Measurements from ENCODE around the gene PCA3.

Gene PCA3

DNA sequence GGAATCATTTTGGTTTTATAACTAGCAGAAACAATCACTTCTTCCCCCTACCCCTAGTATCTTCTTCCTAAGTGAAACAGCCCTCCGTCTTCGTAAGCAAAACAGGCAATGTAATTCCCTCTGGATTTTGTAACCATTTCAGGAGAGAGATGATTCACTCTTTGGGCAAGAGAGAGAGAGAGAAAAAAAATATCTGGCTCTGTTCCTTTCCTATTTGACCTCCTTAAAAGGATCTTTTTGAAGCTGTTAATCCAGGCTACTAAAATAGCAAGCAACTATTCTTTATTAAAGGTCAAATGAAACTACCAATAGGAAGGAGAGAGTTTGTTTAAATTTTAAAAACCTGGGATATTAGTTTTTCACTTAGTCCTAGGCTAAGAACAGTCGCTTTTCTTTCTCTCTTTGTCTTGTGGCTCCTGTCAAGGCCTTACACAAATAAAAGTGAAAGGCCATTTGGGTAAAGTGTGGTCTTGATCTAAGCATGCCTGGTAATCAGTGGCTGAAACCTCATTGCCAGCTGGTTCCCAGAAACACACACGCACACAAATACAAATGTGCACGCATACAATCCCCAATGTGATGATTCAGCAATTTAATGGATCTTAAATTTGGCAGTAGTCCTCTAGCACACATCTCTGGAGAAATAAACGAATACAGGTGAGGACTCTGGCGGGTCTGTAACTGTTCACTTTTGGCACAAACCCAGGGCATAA is 71.5 kb downstream of the PCA3 start:
- no peak for DNase-seq

All from SHP77 treated with DMSO at 0.1 percent for 48 hours (cell line).